ENCODE data around the gene MYO18A. TPM values are rescaled to one million over a fixed set of nuclear protein-coding genes. Genes with fewer than 3 reads are reported as not detected.

Gene MYO18A
- total RNA-seq, 1 donor, result 59.6 TPM

- DNase-seq (ENCODE audit: low read depth), result no peak
- no peak for TF ChIP-seq CTCF (IDR thresholded peaks at IDR 0.05; ENCODE audit: insufficient read depth, low read depth, low read length)
- no peak overlapping the region for H3K4me3 ChIP-seq (ENCODE audit: low read depth, low read length)
These were observed 143.6 kb downstream of the MYO18A start for GRCh38 chr17:29036584-29036983.

- no peak for DNase-seq (ENCODE audit: low read depth)
These were observed 145.7 kb downstream of the MYO18A start for GRCh38 chr17:29034510-29034909.

GRCh38 chr17:29032857-29033197 is 147.4 kb downstream of the MYO18A start:
- DNase-seq (ENCODE audit: low read depth), result no peak
- TF ChIP-seq CTCF (IDR thresholded peaks at IDR 0.05; ENCODE audit: insufficient read depth, low read depth, low read length), result no peak
- no peak overlapping the region for H3K4me3 ChIP-seq (ENCODE audit: low read depth, low read length)

More at GRCh38 chr17:29034510-29034909, 145.7 kb downstream of the MYO18A start:
- TF ChIP-seq CTCF (IDR thresholded peaks at IDR 0.05; ENCODE audit: insufficient read depth, low read depth, low read length), result no peak
- H3K4me3 ChIP-seq (ENCODE audit: low read depth, low read length), result no peak overlapping the region

GRCh38 chr17:29032013-29032856 is 148.0 kb downstream of the MYO18A start:
- TF ChIP-seq CTCF (IDR thresholded peaks at IDR 0.05; ENCODE audit: insufficient read depth, low read depth, low read length), result no peak
- H3K4me3 ChIP-seq (ENCODE audit: low read depth, low read length), result no peak overlapping the region
- no peak for DNase-seq (ENCODE audit: low read depth)

- H3K4me3 ChIP-seq (ENCODE audit: low read depth, low read length), result no peak overlapping the region
- DNase-seq (ENCODE audit: low read depth), result no peak
- no peak for TF ChIP-seq CTCF (IDR thresholded peaks at IDR 0.05; ENCODE audit: insufficient read depth, low read depth, low read length)
These were observed 148.7 kb downstream of the MYO18A start for GRCh38 chr17:29031488-29031887.

- no peak for TF ChIP-seq CTCF (IDR thresholded peaks at IDR 0.05; ENCODE audit: insufficient read depth, low read depth, low read length)
- DNase-seq (ENCODE audit: low read depth), result no peak
- H3K4me3 ChIP-seq (ENCODE audit: low read depth, low read length), result no peak overlapping the region
These were observed 155.8 kb downstream of the MYO18A start for GRCh38 chr17:29024316-29024952.
